VCaP (cell line): ENCODE measurements around the gene CBX1.

ENCODE experiments used
- H3K27ac ChIP-seq: fragments of 450-650 bp; 2 replicates; pipeline ENCODE4 v1.5.1; 2017
- CTCF ChIP-seq: fragments of 450-650 bp; conservative IDR thresholded peaks from 2 replicates; pipeline ENCODE4 v1.5.1; 2017; ENCODE audit warnings: mild to moderate bottlenecking, moderate library complexity

Gene CBX1

GRCh38 chr17:48101012-48101720 lies at the start of gene CBX1:
TSS of gene CBX1 (minus strand) at chr17:48101478. CDS start at chr17:48077004, 24,474 bp downstream.
- peak within 1 kb of the TSS; percentile 97 for H3K27ac ChIP-seq
- no peak; the same call in 1 of the 2 replicates for TF ChIP-seq CTCF

GRCh38 chr17:48150597-48151001 lies 49.3 kb upstream of the CBX1 start:
- H3K27ac ChIP-seq: no peak overlapping the region
- TF ChIP-seq CTCF: no peak

- H3K27ac ChIP-seq: no peak overlapping the region
- TF ChIP-seq CTCF: no peak
Observed at GRCh38 chr17:48149787-48150463, 48.6 kb upstream of the CBX1 start.

GRCh38 chr17:48148854-48149786 lies 47.8 kb upstream of the CBX1 start:
- H3K27ac ChIP-seq: no peak overlapping the region

GRCh38 chr17:48148029-48148770 lies 46.9 kb upstream of the CBX1 start:
- H3K27ac ChIP-seq: no peak overlapping the region
- TF ChIP-seq CTCF: no peak

More at GRCh38 chr17:48148854-48149786, 47.8 kb upstream of the CBX1 start:
- no peak for TF ChIP-seq CTCF

GRCh38 chr17:48144976-48145798 lies 43.9 kb upstream of the CBX1 start:
- no peak overlapping the region for H3K27ac ChIP-seq
- no peak for TF ChIP-seq CTCF
